Mucosa of descending colon (tissue), 3 donors: ENCODE data around the gene PCDHGB1. TPM values are rescaled to one million over a fixed set of nuclear protein-coding genes. Genes with fewer than 3 reads are reported as not detected.
"Not testable (repeated sequence)": the region's sequence is repeated elsewhere in the genome, so short reads cannot be mapped to it uniquely, and the experiment has no call there.

Experiments
- ATAC-seq: fragments of 200-7000 bp; cut with Tn5 transposase; one replicate; pipeline ENCODE4 v1.9.1; 2020; ENCODE audit warnings: mild to moderate bottlenecking, moderate library complexity
- DNase-seq, 3 donors: peaks; one replicate each; pipeline ENCODE4 v3.0.0-alpha.2; 2020
- H3K36me3 ChIP-seq: fragments of 200-600 bp; one replicate; pipeline ENCODE4 v1.8.0; 2021; ENCODE audit warnings: low read depth, mild to moderate bottlenecking
- H3K4me1 ChIP-seq: fragments of 200-600 bp; one replicate; pipeline ENCODE4 v1.8.0; 2021; ENCODE audit warnings: low read depth, mild to moderate bottlenecking
- H3K4me3 ChIP-seq: fragments of 200-600 bp; one replicate; pipeline ENCODE4 v1.8.0; 2021; ENCODE audit warnings: mild to moderate bottlenecking
- H3K9me3 ChIP-seq: fragments of 200-600 bp; one replicate; pipeline ENCODE4 v1.8.0; 2021; ENCODE audit warnings: mild to moderate bottlenecking
- intact Hi-C, 2 donors: fragments of 100-400 bp; cut with DNase I in 1 of 2; cut with micrococcal nuclease in 1 of 2; formaldehyde crosslinking; loops; one replicate each; pipeline versions ENCODE4 v1.11.0 to v1.11.1; 2022; cut with DNase I, micrococcal nuclease
- total RNA-seq, 3 donors: library from RNA; stranded (reverse); fragmentation: NEBNext Ultra II Directional in 2 of 3; extraction: Animal tissue kit (Norgen Biotek cat#: 25700) in 2 of 3; gene quantifications; one replicate each; pipeline versions ENCODE4 v1.2.1 to v1.2.4, GENCODE V29; 2021 to 2023
- TF ChIP-seq, protein P1 (sequence below): fragments of 200-600 bp; IDR thresholded peaks from one replicate; pipeline ENCODE4 v1.8.0; 2022; ENCODE audit warnings: antibody characterized with exemption, mild to moderate bottlenecking
- donor health status: DM: no; HTN: no; CAD: no; lungs with moderate emphysema.
- donor health status: DM: no; HTN: no; CAD: no.
- donor health status: DM: no; HTN: yes; CAD: no.

Gene PCDHGB1
- total RNA-seq, 3 donors from 2014 or later: 1.0 to 4.1 (median 1.2) TPM

DNA sequence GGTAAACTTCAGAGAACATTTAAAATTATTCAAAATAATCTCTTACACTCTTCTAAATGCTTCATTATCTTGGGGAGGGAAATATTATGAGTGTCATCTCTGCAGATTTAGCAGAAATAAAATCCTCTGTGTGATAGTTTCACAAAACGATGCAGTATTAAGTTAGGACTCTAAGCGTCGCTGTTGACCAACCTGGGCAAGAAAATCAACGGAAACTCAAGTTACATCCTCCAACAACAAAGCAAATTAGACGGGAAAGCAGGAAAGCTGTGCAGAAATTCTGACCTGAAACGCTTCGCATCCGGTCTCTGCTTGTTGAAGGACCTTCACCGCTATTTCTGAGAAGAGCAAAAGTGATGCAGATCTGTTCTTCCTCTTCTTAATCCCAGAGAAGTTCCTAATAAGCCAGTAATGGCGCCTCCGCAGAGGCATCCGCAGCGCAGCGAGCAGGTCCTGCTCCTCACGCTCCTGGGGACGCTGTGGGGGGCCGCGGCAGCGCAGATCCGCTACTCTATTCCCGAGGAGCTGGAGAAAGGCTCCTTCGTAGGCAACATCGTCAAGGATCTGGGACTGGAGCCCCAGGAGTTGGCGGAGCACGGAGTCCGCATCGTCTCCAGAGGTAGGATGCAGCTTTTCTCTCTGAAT lies 23.9 kb downstream of the PCDHGB1 start, which contains the start of gene PCDHGA6:
TSS of gene PCDHGA6 (plus strand) at position 219 of the 645 bp plus-strand sequence. CDS start at position 412, 193 bp downstream.
- H3K4me3 ChIP-seq: no peak within 1 kb of the TSS
- no peaks in the 10 kb centered on the region for H3K36me3 ChIP-seq
- intact Hi-C loops: no loop called here
- peaks cover 88% of the 10 kb centered on the region for H3K9me3 ChIP-seq
- ATAC-seq: no peak
- TF ChIP-seq, protein P1, sequence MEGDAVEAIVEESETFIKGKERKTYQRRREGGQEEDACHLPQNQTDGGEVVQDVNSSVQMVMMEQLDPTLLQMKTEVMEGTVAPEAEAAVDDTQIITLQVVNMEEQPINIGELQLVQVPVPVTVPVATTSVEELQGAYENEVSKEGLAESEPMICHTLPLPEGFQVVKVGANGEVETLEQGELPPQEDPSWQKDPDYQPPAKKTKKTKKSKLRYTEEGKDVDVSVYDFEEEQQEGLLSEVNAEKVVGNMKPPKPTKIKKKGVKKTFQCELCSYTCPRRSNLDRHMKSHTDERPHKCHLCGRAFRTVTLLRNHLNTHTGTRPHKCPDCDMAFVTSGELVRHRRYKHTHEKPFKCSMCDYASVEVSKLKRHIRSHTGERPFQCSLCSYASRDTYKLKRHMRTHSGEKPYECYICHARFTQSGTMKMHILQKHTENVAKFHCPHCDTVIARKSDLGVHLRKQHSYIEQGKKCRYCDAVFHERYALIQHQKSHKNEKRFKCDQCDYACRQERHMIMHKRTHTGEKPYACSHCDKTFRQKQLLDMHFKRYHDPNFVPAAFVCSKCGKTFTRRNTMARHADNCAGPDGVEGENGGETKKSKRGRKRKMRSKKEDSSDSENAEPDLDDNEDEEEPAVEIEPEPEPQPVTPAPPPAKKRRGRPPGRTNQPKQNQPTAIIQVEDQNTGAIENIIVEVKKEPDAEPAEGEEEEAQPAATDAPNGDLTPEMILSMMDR: no peak
- no peaks in the 10 kb centered on the region for H3K4me1 ChIP-seq
- DNase-seq: no peak

DNA sequence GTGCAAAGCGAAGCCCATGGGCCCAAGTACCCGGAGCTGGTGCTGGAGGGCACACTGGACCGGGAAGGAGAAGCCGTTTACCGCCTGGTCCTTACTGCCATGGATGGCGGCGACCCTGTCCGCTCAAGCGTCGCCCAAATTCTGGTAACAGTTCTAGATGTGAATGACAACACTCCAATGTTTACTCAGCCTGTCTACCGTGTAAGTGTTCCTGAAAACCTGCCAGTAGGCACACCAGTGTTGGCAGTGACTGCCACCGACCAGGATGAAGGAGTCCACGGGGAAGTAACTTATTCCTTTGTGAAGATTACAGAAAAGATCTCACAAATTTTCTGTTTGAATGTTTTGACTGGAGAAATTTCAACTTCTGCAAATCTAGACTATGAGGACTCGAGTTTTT lies 24.7 kb downstream of the PCDHGB1 start:
- intact Hi-C loops: no loop called here
- no peaks in the 10 kb centered on the region for H3K4me1 ChIP-seq
- H3K9me3 ChIP-seq: peaks cover 83% of the 10 kb centered on the region
- ATAC-seq: no peak
- no peaks in the 10 kb centered on the region for H3K36me3 ChIP-seq
- TF ChIP-seq, protein P1: no peak
- H3K4me3 ChIP-seq: no peak overlapping the region
- DNase-seq: no peak

DNA sequence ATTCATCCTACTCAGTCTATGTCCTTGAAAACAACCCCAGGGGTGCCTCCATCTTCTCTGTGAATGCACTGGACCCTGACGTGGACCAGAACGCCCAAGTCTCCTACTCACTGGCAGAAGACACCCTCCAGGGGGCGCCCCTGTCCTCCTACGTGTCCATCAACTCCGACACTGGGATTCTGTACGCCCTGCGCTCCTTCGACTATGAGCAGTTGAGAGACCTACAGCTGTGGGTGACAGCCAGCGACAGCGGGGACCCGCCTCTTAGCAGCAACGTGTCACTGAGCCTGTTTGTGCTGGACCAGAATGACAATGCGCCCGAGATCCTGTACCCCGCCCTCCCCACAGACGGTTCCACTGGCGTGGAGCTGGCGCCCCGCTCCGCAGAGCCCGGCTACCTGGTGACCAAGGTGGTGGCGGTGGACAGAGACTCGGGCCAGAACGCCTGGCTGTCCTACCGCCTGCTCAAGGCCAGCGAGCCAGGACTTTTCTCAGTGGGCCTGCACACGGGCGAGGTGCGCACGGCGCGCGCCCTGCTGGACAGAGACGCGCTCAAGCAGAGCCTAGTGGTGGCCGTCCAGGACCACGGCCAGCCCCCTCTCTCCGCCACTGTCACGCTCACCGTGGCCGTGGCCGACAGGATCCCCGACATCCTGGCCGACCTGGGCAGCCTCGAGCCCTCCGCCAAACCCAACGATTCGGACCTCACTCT lies 25.7 kb downstream of the PCDHGB1 start:
- intact Hi-C loops, ATAC-seq: not testable (repeated sequence)
- peaks cover 81% of the 10 kb centered on the region for H3K9me3 ChIP-seq

DNA sequence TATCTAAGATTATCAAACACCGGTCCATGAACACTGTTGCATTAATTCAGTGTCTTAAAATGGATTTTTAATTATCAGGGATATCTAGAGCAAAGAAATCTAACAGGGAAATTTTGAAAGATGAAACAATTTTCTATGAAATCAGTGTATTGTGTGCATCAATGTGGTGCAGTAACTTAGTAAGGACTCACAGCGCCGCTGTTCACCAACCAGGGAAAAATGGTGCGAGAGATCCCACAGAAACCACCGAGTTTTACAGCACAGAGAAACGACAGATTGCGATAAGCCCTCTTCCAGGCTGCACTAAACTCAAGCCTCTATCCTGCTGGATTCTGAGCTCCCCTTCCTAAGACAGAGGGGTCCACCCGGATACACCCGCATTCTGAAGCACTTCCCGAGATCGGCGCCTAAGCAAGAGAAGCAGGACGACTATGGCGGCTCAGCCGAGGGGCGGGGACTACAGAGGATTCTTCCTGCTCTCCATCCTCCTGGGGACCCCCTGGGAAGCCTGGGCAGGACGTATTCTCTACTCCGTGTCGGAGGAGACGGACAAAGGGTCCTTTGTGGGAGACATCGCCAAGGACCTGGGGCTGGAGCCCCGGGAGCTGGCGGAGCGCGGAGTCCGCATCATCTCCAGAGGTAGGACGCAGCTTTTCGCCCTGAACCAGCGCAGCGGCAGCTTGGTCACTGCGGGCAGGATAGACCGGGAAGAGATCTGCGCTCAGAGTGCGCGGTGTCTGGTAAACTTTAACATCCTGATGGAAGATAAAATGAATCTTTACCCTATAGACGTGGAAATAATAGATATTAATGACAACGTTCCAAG lies 32.8 kb downstream of the PCDHGB1 start, which contains the start of gene PCDHGA7:
TSS of gene PCDHGA7 (plus strand) at position 274 of the 826 bp plus-strand sequence. CDS start at position 432, 158 bp downstream.
- TF ChIP-seq, protein P1: no peak
- ATAC-seq (peak; percentile 22), DNase-seq (no peak)
- Histone ChIP-seq H3K9me3 (peaks cover 77% of the 10 kb centered on the region), H3K4me3 (no peak within 1 kb of the TSS), H3K36me3 (no peaks in the 10 kb centered on the region), H3K4me1 (no peaks in the 10 kb centered on the region)
- intact Hi-C loops: no loop called here

More for the DNA sequence above, 25.7 kb downstream of the PCDHGB1 start:
- H3K36me3 ChIP-seq, DNase-seq, H3K4me3 ChIP-seq, H3K4me1 ChIP-seq: not testable (repeated sequence)

DNA sequence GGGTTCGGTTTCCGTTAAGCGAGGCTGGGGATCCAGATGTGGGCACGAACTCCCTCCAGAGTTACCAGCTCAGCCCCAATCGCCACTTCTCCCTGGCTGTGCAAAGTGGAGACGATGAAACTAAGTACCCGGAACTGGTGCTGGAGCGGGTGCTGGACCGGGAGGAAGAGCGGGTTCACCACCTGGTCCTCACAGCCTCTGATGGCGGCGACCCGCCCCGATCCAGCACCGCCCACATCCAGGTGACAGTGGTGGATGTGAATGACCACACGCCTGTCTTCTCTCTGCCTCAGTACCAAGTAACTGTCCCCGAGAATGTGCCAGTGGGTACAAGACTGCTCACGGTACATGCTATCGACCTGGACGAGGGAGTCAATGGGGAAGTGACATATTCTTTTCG lies 33.4 kb downstream of the PCDHGB1 start:
- DNase-seq: no peak
- Histone ChIP-seq H3K36me3 (no peaks in the 10 kb centered on the region), H3K4me1 (no peaks in the 10 kb centered on the region), H3K4me3 (no peak overlapping the region), H3K9me3 (peaks cover 74% of the 10 kb centered on the region)
- intact Hi-C loops: no loop called here
- ATAC-seq: no peak
- TF ChIP-seq, protein P1: no peak
